Stimulated activated CD4-positive, alpha-beta T cell treated with anti-CD3 and anti-CD28 coated beads, TNF-alpha, amount 100 ng/mL, for 24 hours (primary cell): ENCODE results near the gene FBLN1.
"Not testable (repeated sequence)": the region's sequence is repeated elsewhere in the genome, so short reads cannot be mapped to it uniquely, and the experiment has no call there.

Experiments used
- DNase-seq, 3 experiments: peaks; one replicate each; pipeline ENCODE4 v3.0.0-alpha.2; 2020; ENCODE audit warnings: low read depth in 3 of 3

Gene FBLN1

GRCh38 chr22:45603619-45604018, 100.9 kb downstream of the FBLN1 start:
- no peak for DNase-seq

- not testable (repeated sequence) for DNase-seq
Measured at GRCh38 chr22:45608045-45608444, 105.4 kb downstream of the FBLN1 start.

- no peak for DNase-seq
Measured at GRCh38 chr22:45608763-45609180, 106.1 kb downstream of the FBLN1 start.

- DNase-seq, result peak in 1 of 3 experiments; percentile 21
Measured at GRCh38 chr22:45612451-45612901, 109.8 kb downstream of the FBLN1 start.

- DNase-seq, result no peak
Measured at GRCh38 chr22:45612940-45613339, 110.3 kb downstream of the FBLN1 start.

GRCh38 chr22:45615364-45615763, 112.7 kb downstream of the FBLN1 start:
- no peak for DNase-seq

GRCh38 chr22:45616432-45616831, 113.7 kb downstream of the FBLN1 start:
- DNase-seq, result no peak

- DNase-seq, result no peak
Measured at GRCh38 chr22:45617948-45618347, 115.3 kb downstream of the FBLN1 start.

GRCh38 chr22:45620706-45621105, 118.0 kb downstream of the FBLN1 start:
- DNase-seq, result no peak

GRCh38 chr22:45621836-45622600, 119.3 kb downstream of the FBLN1 start:
- DNase-seq, result no peak

GRCh38 chr22:45623464-45624145, 120.9 kb downstream of the FBLN1 start:
- DNase-seq, result not testable (repeated sequence)

- no peak for DNase-seq
Measured at GRCh38 chr22:45626198-45626651, 123.5 kb downstream of the FBLN1 start.

GRCh38 chr22:45627489-45628233, 125.0 kb downstream of the FBLN1 start:
- DNase-seq, result no peak

GRCh38 chr22:45628515-45628914, 125.8 kb downstream of the FBLN1 start:
- DNase-seq, result no peak

GRCh38 chr22:45629469-45630089, 126.9 kb downstream of the FBLN1 start:
- DNase-seq, result no peak

- DNase-seq, result no peak
Measured at GRCh38 chr22:45630436-45630835, 127.8 kb downstream of the FBLN1 start.

- DNase-seq, result no peak
Measured at GRCh38 chr22:45631140-45631840, 128.6 kb downstream of the FBLN1 start.

GRCh38 chr22:45631841-45632238, 129.2 kb downstream of the FBLN1 start:
- no peak for DNase-seq

GRCh38 chr22:45632791-45633515, 130.3 kb downstream of the FBLN1 start:
- no peak for DNase-seq

GRCh38 chr22:45636683-45637082, 134.0 kb downstream of the FBLN1 start:
- no peak for DNase-seq

- DNase-seq, result no peak
Measured at GRCh38 chr22:45638197-45638596, 135.5 kb downstream of the FBLN1 start.
